GM18867 (cell line): Measurements from ENCODE around the gene FITM1.

ENCODE experiments used
- ATAC-seq: cut with Tn5 transposase; IDR thresholded peaks from one replicate; pipeline ENCODE4 v1.9.1; 2021; ENCODE audit warnings: mild to moderate bottlenecking, moderate library complexity; ENCODE audit not compliant: unreplicated experiment

The FITM1 gene

GRCh38 chr14:24156840-24157239 lies 26.4 kb downstream of the FITM1 start:
- ATAC-seq: no peak

DNA sequence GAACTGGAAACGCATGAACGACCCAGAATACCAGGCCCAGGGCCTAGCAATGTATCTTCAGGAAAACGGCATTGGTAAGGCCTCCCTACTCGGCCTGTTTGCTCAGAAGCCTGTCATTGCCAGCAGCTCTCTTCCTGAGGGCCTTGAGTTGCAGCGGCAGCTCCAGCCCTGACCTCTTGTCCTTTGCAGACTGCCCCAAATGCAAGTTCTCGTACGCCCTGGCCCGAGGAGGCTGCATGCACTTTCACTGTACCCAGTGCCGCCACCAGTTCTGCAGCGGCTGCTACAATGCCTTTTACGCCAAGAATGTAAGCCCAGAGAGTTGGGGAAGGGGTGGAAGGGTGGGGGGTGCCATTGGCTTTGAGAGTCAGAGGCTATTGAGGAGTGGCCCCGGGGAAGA lies 26.9 kb downstream of the FITM1 start:
- ATAC-seq: no peak

GRCh38 chr14:24159777-24160498 lies 29.5 kb downstream of the FITM1 start:
- no peak for ATAC-seq

- no peak for ATAC-seq
These were observed 30.0 kb downstream of the FITM1 start for GRCh38 chr14:24160499-24160849.

GRCh38 chr14:24160850-24161804 lies 30.7 kb downstream of the FITM1 start, which contains the start of gene IRF9:
Gene IRF9, plus strand, starts transcription at chr14:24161265. Its CDS starts 880 bp downstream, at chr14:24162145.
- peak; percentile 77 for ATAC-seq

GRCh38 chr14:24162093-24162492 lies 31.6 kb downstream of the FITM1 start:
- ATAC-seq: no peak

GRCh38 chr14:24164518-24164991 lies 34.1 kb downstream of the FITM1 start:
- no peak for ATAC-seq

DNA sequence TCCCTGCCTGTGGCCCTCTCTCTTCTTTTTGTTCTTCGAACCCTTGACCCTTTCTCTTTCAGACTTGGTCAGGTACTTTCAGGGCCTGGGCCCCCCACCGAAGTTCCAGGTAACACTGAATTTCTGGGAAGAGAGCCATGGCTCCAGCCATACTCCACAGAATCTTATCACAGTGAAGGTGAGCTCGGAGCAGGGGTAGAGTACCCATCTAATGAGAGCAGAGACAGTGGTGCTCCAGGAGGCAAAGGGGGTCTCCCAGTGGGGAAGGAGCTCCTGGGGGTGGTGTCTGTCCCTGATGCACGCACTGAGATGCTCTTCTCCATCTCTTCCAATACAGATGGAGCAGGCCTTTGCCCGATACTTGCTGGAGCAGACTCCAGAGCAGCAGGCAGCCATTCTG lies 35.3 kb downstream of the FITM1 start:
- no peak for ATAC-seq

GRCh38 chr14:24167469-24168114 lies 37.1 kb downstream of the FITM1 start:
- no peak for ATAC-seq

GRCh38 chr14:24171422-24172260 lies 41.2 kb downstream of the FITM1 start, which contains the start of gene REC8:
Gene REC8, plus strand, starts transcription at chr14:24172080. Its CDS starts 473 bp downstream, at chr14:24172553.
- no peak for ATAC-seq

DNA sequence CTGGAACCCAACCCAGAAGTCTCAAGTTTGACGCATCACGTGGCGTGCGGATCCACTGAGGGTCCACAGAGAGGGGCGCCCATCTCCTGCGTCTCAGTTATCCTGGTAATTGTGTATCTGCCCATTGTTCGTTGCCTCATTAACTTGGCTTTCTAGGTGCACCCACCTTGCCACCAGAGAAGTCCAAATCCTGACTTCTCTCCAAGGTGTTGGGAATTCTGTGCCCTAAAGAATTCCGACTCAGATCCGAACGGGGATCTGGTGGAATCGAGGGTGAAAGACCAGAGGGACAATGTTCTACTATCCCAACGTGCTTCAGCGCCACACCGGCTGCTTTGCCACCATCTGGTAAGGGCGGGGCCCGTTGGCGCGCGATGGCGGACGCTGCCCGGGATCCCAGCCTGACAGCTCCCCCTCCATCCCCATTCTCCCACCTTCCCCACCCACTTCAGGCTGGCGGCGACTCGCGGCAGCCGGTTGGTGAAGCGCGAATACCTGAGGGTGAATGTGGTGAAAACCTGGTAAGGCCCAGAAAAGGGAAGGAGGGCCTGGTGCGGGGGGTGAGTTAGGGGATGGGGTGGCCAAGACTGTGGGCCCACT lies 41.9 kb downstream of the FITM1 start:
- ATAC-seq: no peak

DNA sequence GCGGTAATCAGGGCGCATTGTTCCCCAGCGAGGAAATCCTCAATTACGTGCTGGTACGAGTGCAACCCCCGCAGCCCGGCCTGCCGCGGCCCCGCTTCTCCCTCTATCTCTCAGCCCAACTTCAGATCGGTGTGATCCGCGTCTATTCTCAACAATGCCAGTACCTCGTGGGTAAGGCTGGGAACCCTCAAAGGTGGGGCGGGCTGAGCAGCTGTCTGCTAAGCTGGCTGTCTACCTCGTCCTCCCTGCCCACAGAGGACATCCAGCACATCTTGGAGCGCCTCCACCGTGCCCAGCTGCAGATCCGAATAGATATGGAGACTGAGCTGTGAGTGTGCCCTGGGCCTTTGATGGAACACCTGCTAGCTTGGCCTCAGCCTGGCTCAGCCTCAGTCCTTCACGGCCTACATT lies 42.4 kb downstream of the FITM1 start:
- no peak for ATAC-seq

DNA sequence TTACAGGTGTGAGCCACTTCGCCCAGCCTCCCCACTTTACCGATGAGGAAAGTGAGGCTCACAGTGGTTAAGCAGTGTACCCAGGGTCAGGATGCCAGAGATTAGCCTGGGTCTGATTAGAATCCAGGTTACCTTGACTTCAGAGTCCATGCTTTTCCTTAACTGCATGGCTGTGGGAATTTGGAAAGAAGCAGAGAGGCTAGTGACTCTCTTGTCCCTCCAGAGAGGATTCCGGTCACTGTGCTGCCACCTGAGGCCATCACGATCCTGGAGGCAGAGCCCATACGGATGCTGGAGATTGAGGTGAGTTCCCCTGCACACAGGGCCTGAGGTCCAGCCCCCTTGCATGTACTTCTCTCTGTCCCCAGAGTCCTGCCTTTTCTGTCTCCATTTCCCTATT lies 46.1 kb downstream of the FITM1 start:
- no peak for ATAC-seq

- no peak for ATAC-seq
These were observed 46.8 kb downstream of the FITM1 start for GRCh38 chr14:24177041-24177825.

- ATAC-seq: no peak
These were observed 47.4 kb downstream of the FITM1 start for GRCh38 chr14:24177891-24178290.

GRCh38 chr14:24178399-24179178 lies 48.1 kb downstream of the FITM1 start:
- ATAC-seq: no peak

DNA sequence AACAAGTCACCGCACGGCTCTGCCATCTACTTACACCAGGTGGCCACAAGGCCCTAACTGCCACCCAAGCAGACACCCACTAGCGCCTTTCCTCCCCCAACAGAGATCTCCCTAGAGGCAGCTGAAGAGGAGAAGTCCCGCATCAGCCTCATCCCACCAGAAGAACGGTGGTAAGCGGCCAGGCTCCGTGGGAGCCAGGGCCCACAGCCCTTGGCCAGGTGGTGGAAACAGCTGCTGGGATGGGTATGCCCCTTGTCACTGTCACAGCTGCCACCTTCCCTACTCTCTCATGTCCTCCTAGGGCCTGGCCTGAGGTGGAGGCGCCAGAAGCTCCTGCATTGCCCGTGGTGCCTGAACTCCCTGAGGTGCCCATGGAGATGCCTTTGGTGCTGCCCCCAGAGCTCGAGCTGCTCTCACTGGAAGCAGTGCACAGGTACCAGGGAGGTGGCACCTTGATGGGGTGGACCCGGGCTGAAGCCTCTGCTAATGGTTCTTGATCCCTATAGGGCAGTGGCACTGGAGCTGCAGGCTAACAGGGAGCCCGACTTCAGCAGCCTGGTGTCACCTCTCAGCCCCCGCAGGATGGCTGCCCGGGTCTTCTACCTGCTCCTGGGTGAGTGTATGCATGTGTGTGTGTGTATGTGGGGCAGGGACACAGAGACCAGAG lies 49.0 kb downstream of the FITM1 start:
- ATAC-seq: no peak
